NCI-H446 treated with DMSO at 0.1 percent for 48 hours (cell line): ENCODE measurements around the gene BNC1.

Experiments
- DNase-seq: peaks from one replicate; lab custom pipeline; 2025; lab: John Stamatoyannopoulos, UW

Gene BNC1

GRCh38 chr15:83284559-83285283 lies at the start of gene BNC1:
BNC1 (minus strand) TSS chr15:83284664; CDS start chr15:83284628, 36 bp downstream.
- no peak for DNase-seq

GRCh38 chr15:83327041-83327440 lies 42.6 kb upstream of the BNC1 start:
- DNase-seq = no peak

GRCh38 chr15:83324799-83325198 lies 40.3 kb upstream of the BNC1 start:
- DNase-seq = no peak

GRCh38 chr15:83323296-83323711 lies 38.8 kb upstream of the BNC1 start:
- DNase-seq = no peak

GRCh38 chr15:83322691-83323090 lies 38.2 kb upstream of the BNC1 start:
- DNase-seq = no peak

GRCh38 chr15:83322061-83322460 lies 37.6 kb upstream of the BNC1 start:
- no peak for DNase-seq

GRCh38 chr15:83320844-83321243 lies 36.4 kb upstream of the BNC1 start:
- DNase-seq = no peak

GRCh38 chr15:83320404-83320803 lies 35.9 kb upstream of the BNC1 start:
- DNase-seq = no peak

- no peak for DNase-seq
These were observed 35.3 kb upstream of the BNC1 start for GRCh38 chr15:83319771-83320170.

- no peak for DNase-seq
These were observed 34.5 kb upstream of the BNC1 start for GRCh38 chr15:83318861-83319415.

GRCh38 chr15:83318036-83318435 lies 33.6 kb upstream of the BNC1 start:
- no peak for DNase-seq

GRCh38 chr15:83312071-83312470 lies 27.6 kb upstream of the BNC1 start:
- no peak for DNase-seq

GRCh38 chr15:83310521-83311456 lies 26.3 kb upstream of the BNC1 start:
- no peak for DNase-seq

- no peak for DNase-seq
These were observed 24.2 kb upstream of the BNC1 start for GRCh38 chr15:83308671-83309070.

- DNase-seq = no peak
These were observed 22.1 kb upstream of the BNC1 start for GRCh38 chr15:83306561-83306960.

GRCh38 chr15:83305704-83306291 lies 21.3 kb upstream of the BNC1 start:
- no peak for DNase-seq

GRCh38 chr15:83304861-83305703 lies 20.6 kb upstream of the BNC1 start:
- no peak for DNase-seq

GRCh38 chr15:83303535-83303934 lies 19.1 kb upstream of the BNC1 start:
- no peak for DNase-seq

- no peak for DNase-seq
These were observed 16.4 kb upstream of the BNC1 start for GRCh38 chr15:83300826-83301225.

GRCh38 chr15:83299462-83299861 lies 15.0 kb upstream of the BNC1 start:
- peak; percentile 24 for DNase-seq

GRCh38 chr15:83295417-83295816 lies 11.0 kb upstream of the BNC1 start:
- DNase-seq = no peak
